Measurements from ENCODE around the gene MAGI2. TPM values are rescaled to one million over a fixed set of nuclear protein-coding genes. Genes with fewer than 3 reads are reported as not detected.
"Not testable (repeated sequence)": the region's sequence is repeated elsewhere in the genome, so short reads cannot be mapped to it uniquely, and the experiment has no call there.

MAGI2 gene
- total RNA-seq, 1 donor from 2014 or later = 13.3 TPM

GRCh38 chr7:78247910-78248689 is 1205.4 kb downstream of the MAGI2 start:
- H3K27me3 Mint-ChIP-seq = no peaks in the 10 kb centered on the region
- no peak for DNase-seq (ENCODE audit: extremely low spot score, unreplicated experiment)
- H3K27ac Mint-ChIP-seq = no peak overlapping the region
- no peak overlapping the region for H3K4me3 Mint-ChIP-seq
- TF ChIP-seq CTCF (conservative IDR thresholded peaks at IDR 0.05) = no peak
- no peaks in the 10 kb centered on the region for H3K36me3 Mint-ChIP-seq
- no peaks in the 10 kb centered on the region for H3K4me1 Mint-ChIP-seq (ENCODE audit: unreplicated experiment)
- H3K9me3 Mint-ChIP-seq = peaks cover 15% of the 10 kb centered on the region

- not testable (repeated sequence) for H3K27ac Mint-ChIP-seq; H3K4me1 Mint-ChIP-seq (ENCODE audit: unreplicated experiment); H3K36me3 Mint-ChIP-seq; DNase-seq (ENCODE audit: extremely low spot score, unreplicated experiment); H3K4me3 Mint-ChIP-seq; H3K27me3 Mint-ChIP-seq
- H3K9me3 Mint-ChIP-seq = peaks cover 13% of the 10 kb centered on the region
Measured at GRCh38 chr7:78240179-78240578, 1213.3 kb downstream of the MAGI2 start.

GRCh38 chr7:78234634-78235033 is 1218.8 kb downstream of the MAGI2 start:
- Mint-ChIP-seq H3K9me3 (peaks cover 12% of the 10 kb centered on the region), H3K27me3 (no peaks in the 10 kb centered on the region), H3K36me3 (no peaks in the 10 kb centered on the region), H3K27ac (no peak overlapping the region), H3K4me1 (ENCODE audit: unreplicated experiment) (no peaks in the 10 kb centered on the region), H3K4me3 (no peak overlapping the region)
- no peak for TF ChIP-seq CTCF (conservative IDR thresholded peaks at IDR 0.05)
- no peak for DNase-seq (ENCODE audit: extremely low spot score, unreplicated experiment)

GRCh38 chr7:78232806-78233205 is 1220.7 kb downstream of the MAGI2 start:
- DNase-seq (ENCODE audit: extremely low spot score, unreplicated experiment) = no peak
- no peaks in the 10 kb centered on the region for H3K36me3 Mint-ChIP-seq
- no peak for TF ChIP-seq CTCF (conservative IDR thresholded peaks at IDR 0.05)
- no peak overlapping the region for H3K27ac Mint-ChIP-seq
- no peak overlapping the region for H3K4me3 Mint-ChIP-seq
- H3K9me3 Mint-ChIP-seq = peaks cover 6% of the 10 kb centered on the region
- H3K27me3 Mint-ChIP-seq = no peaks in the 10 kb centered on the region
- H3K4me1 Mint-ChIP-seq (ENCODE audit: unreplicated experiment) = no peaks in the 10 kb centered on the region

- DNase-seq (ENCODE audit: extremely low spot score, unreplicated experiment) = no peak
- Mint-ChIP-seq H3K27me3 (no peaks in the 10 kb centered on the region), H3K9me3 (no peaks in the 10 kb centered on the region), H3K4me3 (no peak overlapping the region), H3K36me3 (no peaks in the 10 kb centered on the region), H3K4me1 (ENCODE audit: unreplicated experiment) (no peaks in the 10 kb centered on the region), H3K27ac (no peak overlapping the region)
- peak; percentile 71 for TF ChIP-seq CTCF (conservative IDR thresholded peaks at IDR 0.05)
Measured at GRCh38 chr7:78226059-78226719, 1227.3 kb downstream of the MAGI2 start.

- Mint-ChIP-seq H3K36me3 (no peaks in the 10 kb centered on the region), H3K9me3 (no peaks in the 10 kb centered on the region), H3K4me1 (ENCODE audit: unreplicated experiment) (no peaks in the 10 kb centered on the region), H3K4me3 (no peak overlapping the region), H3K27ac (no peak overlapping the region), H3K27me3 (no peaks in the 10 kb centered on the region)
- TF ChIP-seq CTCF (conservative IDR thresholded peaks at IDR 0.05) = no peak
- DNase-seq (ENCODE audit: extremely low spot score, unreplicated experiment) = no peak
Measured at GRCh38 chr7:78225534-78225933, 1227.9 kb downstream of the MAGI2 start.
